ENCODE data around the gene OPTC.

OPTC gene

DNA sequence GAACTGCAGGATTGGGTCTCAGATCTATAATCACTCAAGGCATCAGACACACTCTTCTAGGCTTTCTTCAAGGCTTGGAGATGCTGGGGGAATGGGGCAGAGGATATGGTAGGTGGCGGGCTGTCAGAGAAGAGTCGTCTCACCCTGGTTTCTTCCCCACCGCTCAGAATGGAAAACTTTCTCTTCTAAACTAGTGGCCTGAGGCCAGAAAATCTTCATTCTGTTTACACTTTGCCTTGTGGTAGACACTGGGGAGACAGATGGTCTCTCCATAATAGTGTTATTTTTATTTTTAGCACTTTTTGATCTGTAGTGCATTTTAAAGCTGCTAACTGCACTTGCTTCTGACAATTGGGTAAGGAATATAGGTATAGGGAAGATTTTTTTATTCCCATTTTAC, 15.7 kb upstream of the OPTC start:
- H3K4me2 ChIP-seq (ENCODE audit: low read depth, low read length, poor library complexity, severe bottlenecking): no peak overlapping the region
- no peaks in the 10 kb centered on the region for H3K9me2 ChIP-seq (replicated peaks; ENCODE audit: low read depth, low read length)
- no peak overlapping the region for H3K4me3 ChIP-seq (ENCODE audit: low read length, poor library complexity, severe bottlenecking)
- no peaks in the 10 kb centered on the region for H3K79me2 ChIP-seq (ENCODE audit: insufficient read depth, low read length)
- H3K4me1 ChIP-seq (ENCODE audit: insufficient read depth, low read length, poor library complexity, severe bottlenecking): no peaks in the 10 kb centered on the region
- no peaks in the 10 kb centered on the region for H3F3A ChIP-seq (ENCODE audit: low read depth)
- no peak overlapping the region for H3K9ac ChIP-seq (ENCODE audit: low read depth, low read length, poor library complexity, severe bottlenecking)
- H3K27me3 ChIP-seq (ENCODE audit: insufficient read depth, low read length, poor library complexity, severe bottlenecking): no peaks in the 10 kb centered on the region
- H2AFZ ChIP-seq (ENCODE audit: low read length): no peak overlapping the region
- H3K36me3 ChIP-seq (ENCODE audit: insufficient read depth, low read length): no peaks in the 10 kb centered on the region
- TF ChIP-seq, protein P1, sequence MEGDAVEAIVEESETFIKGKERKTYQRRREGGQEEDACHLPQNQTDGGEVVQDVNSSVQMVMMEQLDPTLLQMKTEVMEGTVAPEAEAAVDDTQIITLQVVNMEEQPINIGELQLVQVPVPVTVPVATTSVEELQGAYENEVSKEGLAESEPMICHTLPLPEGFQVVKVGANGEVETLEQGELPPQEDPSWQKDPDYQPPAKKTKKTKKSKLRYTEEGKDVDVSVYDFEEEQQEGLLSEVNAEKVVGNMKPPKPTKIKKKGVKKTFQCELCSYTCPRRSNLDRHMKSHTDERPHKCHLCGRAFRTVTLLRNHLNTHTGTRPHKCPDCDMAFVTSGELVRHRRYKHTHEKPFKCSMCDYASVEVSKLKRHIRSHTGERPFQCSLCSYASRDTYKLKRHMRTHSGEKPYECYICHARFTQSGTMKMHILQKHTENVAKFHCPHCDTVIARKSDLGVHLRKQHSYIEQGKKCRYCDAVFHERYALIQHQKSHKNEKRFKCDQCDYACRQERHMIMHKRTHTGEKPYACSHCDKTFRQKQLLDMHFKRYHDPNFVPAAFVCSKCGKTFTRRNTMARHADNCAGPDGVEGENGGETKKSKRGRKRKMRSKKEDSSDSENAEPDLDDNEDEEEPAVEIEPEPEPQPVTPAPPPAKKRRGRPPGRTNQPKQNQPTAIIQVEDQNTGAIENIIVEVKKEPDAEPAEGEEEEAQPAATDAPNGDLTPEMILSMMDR (conservative IDR thresholded peaks at IDR 0.05; ENCODE audit: low read length): no peak
- TF ChIP-seq EZH2phosphoT487 (IDR thresholded peaks at IDR 0.05; ENCODE audit: borderline replicate concordance): no peak
- H4K20me1 ChIP-seq (ENCODE audit: insufficient read depth, low read length, poor library complexity, severe bottlenecking): no peaks in the 10 kb centered on the region
- no peaks in the 10 kb centered on the region for H3K9me3 ChIP-seq (ENCODE audit: insufficient read depth, low read depth, low read length)

GRCh38 chr1:203478986-203479385, 15.0 kb upstream of the OPTC start:
- no peak overlapping the region for H2AFZ ChIP-seq (ENCODE audit: low read length)
- H3K9me2 ChIP-seq (replicated peaks; ENCODE audit: low read depth, low read length): no peaks in the 10 kb centered on the region
- no peaks in the 10 kb centered on the region for H4K20me1 ChIP-seq (ENCODE audit: insufficient read depth, low read length, poor library complexity, severe bottlenecking)
- H3K9me3 ChIP-seq (ENCODE audit: insufficient read depth, low read depth, low read length): no peaks in the 10 kb centered on the region
- H3K79me2 ChIP-seq (ENCODE audit: insufficient read depth, low read length): no peaks in the 10 kb centered on the region
- no peak overlapping the region for H3K9ac ChIP-seq (ENCODE audit: low read depth, low read length, poor library complexity, severe bottlenecking)
- no peaks in the 10 kb centered on the region for H3K36me3 ChIP-seq (ENCODE audit: insufficient read depth, low read length)
- TF ChIP-seq, protein P1 (conservative IDR thresholded peaks at IDR 0.05; ENCODE audit: low read length): no peak
- TF ChIP-seq EZH2phosphoT487 (IDR thresholded peaks at IDR 0.05; ENCODE audit: borderline replicate concordance): no peak
- H3K4me3 ChIP-seq (ENCODE audit: low read length, poor library complexity, severe bottlenecking): no peak overlapping the region
- no peaks in the 10 kb centered on the region for H3K27me3 ChIP-seq (ENCODE audit: insufficient read depth, low read length, poor library complexity, severe bottlenecking)
- H3K4me1 ChIP-seq (ENCODE audit: insufficient read depth, low read length, poor library complexity, severe bottlenecking): no peaks in the 10 kb centered on the region
- H3K4me2 ChIP-seq (ENCODE audit: low read depth, low read length, poor library complexity, severe bottlenecking): no peak overlapping the region
- H3F3A ChIP-seq (ENCODE audit: low read depth): no peaks in the 10 kb centered on the region

DNA sequence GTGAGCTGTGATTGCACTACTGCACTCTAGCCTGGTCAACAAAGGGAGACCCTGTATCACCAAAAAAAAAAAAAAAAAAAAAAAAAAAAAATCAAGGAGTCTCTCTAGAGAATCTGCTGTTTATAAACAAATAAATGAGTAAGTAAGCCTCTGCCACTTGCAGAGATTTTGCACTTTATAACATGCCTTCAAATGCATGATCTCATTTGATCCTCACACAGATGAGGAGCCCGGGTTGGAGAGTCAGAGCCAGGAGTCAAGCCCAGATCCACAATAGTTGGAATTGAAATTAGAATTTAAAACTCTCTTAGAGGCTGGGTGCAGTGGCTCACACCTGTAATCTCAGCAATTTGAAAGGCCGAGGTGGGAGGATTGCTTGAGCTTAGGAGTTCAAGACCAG, 14.3 kb upstream of the OPTC start:
- H3K4me3 ChIP-seq (ENCODE audit: low read length, poor library complexity, severe bottlenecking): no peak overlapping the region
- no peaks in the 10 kb centered on the region for H3F3A ChIP-seq (ENCODE audit: low read depth)
- H3K4me1 ChIP-seq (ENCODE audit: insufficient read depth, low read length, poor library complexity, severe bottlenecking): no peaks in the 10 kb centered on the region
- H3K27me3 ChIP-seq (ENCODE audit: insufficient read depth, low read length, poor library complexity, severe bottlenecking): no peaks in the 10 kb centered on the region
- H3K9me2 ChIP-seq (replicated peaks; ENCODE audit: low read depth, low read length): no peaks in the 10 kb centered on the region
- H4K20me1 ChIP-seq (ENCODE audit: insufficient read depth, low read length, poor library complexity, severe bottlenecking): no peaks in the 10 kb centered on the region
- no peaks in the 10 kb centered on the region for H3K9me3 ChIP-seq (ENCODE audit: insufficient read depth, low read depth, low read length)
- no peaks in the 10 kb centered on the region for H3K36me3 ChIP-seq (ENCODE audit: insufficient read depth, low read length)
- no peaks in the 10 kb centered on the region for H3K79me2 ChIP-seq (ENCODE audit: insufficient read depth, low read length)
- H2AFZ ChIP-seq (ENCODE audit: low read length): no peak overlapping the region
- TF ChIP-seq, protein P1 (conservative IDR thresholded peaks at IDR 0.05; ENCODE audit: low read length): no peak
- no peak for TF ChIP-seq EZH2phosphoT487 (IDR thresholded peaks at IDR 0.05; ENCODE audit: borderline replicate concordance)
- H3K9ac ChIP-seq (ENCODE audit: low read depth, low read length, poor library complexity, severe bottlenecking): no peak overlapping the region
- H3K4me2 ChIP-seq (ENCODE audit: low read depth, low read length, poor library complexity, severe bottlenecking): no peak overlapping the region
